NCI-H510A treated with DMSO at 0.1 percent for 48 hours (cell line): ENCODE results near the gene BBC3.
A peak's percentile ranks its signal among the peaks of the same experiment; 100 is the strongest.
"Not testable (repeated sequence)": the region's sequence is repeated elsewhere in the genome, so short reads cannot be mapped to it uniquely, and the experiment has no call there.

ENCODE experiments used
- DNase-seq: peaks from one replicate; lab custom pipeline; 2025; lab: John Stamatoyannopoulos, UW

Gene BBC3, protein sequence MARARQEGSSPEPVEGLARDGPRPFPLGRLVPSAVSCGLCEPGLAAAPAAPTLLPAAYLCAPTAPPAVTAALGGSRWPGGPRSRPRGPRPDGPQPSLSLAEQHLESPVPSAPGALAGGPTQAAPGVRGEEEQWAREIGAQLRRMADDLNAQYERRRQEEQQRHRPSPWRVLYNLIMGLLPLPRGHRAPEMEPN

DNA sequence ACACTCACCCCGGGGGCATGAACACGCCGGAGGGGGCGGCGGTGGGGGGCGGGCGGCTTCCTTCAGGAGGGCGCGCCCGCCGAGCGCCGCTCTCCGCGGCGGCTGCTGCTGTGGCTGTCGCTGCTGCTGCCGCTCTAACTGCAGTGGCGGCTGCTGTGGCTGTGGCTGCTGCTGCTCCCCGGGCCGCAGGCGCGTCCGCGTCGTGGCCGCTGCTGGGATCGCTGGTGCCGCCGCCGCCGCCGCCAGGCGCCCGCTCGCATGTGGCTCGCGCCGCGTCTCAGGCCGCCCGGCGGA is at the start of gene BBC3:
BBC3 (minus strand) TSS at position 279 of the 294 bp plus-strand sequence. CDS start 2,768 bp downstream, outside the sequence.
- DNase-seq: no peak

DNA sequence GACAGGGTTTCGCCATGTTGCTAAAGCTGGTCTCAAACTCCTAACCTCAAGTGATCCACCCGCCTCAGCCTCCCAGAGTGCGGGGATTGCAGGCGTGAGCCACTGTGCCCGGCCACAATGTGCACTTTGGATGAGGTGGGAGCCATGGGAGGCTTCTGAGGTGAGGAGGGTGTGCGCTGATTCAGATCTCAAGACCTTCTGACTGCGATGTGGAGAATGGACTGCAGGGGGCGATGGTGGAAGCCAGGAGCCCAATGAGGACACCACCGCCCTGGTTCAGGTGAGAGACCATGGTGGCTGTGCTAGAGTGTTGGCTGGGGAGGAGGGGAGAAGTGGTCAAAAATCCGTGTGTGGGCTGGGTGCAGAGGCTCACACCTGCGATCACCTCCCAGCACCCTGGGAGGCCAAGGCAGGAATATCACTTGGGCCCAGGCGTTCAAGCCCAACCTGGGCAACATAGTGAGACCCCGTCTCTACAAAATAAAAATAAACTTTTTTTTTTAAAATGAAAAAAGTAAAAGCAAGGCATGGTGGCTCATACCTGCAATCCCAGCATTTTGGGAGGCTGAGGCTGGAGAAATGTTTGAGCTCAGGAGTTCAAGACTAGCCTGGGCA is 49.3 kb upstream of the BBC3 start:
- DNase-seq: no peak

DNA sequence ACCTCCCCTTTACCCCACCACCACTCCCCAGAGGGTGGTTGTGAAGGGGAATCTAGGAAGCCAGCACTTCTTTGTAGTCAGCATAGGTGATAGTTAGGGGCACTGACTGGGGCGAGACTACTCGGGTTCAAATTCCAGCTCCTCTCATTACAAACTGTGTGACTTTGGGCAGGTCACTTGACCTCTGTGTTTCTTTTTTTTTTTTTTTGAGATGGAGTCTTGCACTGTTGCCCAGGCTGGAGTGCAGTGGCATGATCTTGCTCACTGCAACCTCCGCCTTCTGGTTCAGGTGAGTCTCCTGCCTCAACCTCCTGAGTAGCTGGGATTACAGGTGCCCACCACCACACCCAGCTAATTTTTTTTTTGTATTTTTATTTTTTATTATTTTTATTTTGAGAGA is 45.5 kb upstream of the BBC3 start:
- not testable (repeated sequence) for DNase-seq

DNA sequence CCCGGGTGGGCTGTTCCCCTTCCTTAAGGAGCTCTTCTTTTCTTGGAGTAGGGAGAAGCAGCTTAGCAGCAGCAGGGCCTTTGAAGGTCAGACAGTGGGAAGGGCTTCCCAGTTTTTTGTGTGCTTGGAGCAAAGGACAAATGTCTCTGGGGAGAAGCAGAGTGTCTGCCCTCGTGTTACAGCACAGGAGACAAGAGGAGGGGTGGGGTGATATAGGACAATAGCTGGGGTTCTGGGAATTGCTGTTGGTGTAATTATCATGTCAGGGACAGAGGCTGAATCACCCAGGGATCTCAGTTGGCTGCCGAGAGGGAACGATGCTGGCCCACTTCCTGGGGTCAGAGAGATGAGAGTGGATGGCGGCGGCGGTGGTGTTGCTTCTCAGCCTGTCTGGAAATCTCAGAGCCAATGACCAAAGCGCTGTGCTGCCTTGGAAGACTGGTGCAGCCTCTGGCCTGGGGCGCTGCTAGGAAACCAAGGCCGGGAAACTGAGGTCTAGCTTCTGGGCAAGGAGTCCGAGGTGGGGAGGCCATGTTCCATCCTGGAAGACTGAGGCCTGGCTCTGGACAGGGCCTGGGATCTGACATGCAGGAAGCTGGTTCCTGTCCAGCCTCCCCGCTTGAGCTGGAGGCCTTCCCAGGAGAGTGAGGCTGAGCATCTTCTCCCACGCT is 44.9 kb upstream of the BBC3 start:
- DNase-seq: no peak

DNA sequence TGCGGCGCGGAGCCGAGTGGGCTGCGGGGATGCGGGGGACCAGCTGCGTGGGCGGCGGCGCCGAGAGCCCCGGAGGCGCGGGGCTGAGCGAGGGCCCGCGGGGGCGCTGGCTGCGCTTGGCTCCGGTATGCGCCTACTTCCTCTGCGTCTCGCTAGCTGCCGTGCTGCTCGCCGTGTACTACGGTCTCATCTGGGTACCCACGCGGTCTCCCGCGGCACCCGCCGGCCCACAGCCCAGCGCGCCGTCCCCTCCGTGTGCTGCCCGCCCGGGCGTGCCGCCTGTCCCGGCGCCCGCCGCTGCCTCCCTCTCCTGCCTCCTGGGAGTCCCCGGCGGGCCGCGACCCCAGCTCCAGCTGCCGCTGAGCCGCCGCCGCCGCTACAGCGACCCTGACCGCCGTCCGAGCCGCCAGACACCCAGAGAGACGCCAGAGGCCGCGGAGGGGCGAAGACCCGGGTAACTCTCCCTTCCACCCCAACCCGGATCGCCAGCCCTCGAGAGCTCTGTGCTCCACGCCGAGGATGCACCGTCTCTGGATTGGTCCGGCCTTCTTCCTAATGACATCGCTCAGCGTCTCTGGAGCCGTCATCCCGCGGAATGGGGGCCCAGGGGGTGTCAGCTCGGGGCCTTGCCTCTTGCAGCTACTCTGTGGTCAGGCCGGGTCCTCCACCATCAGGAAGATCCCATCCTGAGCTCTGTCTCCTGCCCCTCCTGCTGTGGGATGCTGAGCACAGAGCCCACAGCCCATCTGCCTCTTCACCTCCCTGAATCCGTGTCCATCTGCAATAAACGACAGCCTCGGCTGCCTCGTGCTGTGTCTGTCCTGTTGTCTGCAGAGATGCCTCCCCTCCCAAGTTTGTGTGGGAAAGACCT is 44.1 kb upstream of the BBC3 start:
- DNase-seq: no peak

DNA sequence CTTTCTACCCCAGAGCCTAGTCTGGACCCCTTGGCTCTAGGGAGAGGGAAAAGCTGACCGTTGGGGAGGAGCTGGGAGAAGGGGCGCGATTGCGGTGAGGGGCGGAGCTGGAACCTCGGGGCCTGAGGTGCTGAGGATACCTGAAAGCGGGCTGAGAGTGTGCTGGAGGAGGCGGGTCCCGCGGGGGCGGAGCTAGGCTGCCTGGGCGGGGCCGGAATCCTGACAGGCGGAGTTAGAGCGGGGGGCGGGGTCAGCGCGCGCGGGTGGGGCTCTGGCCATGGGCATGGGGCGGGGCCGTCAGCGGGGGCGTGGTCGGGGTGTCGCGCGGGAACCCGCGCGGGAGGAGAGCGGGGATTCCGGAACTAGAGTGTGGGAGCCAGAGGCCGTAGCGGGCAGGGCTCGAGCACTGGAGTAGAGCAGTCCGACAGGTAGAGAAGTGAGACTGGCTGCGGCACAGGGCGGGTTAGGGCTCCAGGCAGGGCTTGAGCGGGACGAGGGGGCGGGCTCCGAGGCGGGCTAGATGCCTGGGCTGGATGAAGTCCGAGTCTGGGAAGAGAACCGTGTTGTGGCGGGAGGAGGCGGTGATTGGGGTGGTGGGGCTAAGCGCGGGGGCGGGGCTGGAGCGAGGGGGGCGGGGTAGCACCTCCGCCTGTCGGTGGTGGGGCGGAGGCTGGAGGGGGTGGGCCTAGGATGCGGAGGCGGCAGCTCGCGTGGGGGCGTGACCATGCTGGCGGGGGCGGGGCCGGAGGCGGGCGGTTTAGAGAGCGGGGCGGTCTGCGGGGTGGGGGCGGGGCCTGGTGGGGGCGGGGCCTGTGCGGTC is 43.3 kb upstream of the BBC3 start, which contains the start of gene INAFM1:
INAFM1 (plus strand) TSS at position 815 of the 820 bp plus-strand sequence. CDS start 35 bp downstream, outside the sequence.
- DNase-seq: peak; percentile 49

DNA sequence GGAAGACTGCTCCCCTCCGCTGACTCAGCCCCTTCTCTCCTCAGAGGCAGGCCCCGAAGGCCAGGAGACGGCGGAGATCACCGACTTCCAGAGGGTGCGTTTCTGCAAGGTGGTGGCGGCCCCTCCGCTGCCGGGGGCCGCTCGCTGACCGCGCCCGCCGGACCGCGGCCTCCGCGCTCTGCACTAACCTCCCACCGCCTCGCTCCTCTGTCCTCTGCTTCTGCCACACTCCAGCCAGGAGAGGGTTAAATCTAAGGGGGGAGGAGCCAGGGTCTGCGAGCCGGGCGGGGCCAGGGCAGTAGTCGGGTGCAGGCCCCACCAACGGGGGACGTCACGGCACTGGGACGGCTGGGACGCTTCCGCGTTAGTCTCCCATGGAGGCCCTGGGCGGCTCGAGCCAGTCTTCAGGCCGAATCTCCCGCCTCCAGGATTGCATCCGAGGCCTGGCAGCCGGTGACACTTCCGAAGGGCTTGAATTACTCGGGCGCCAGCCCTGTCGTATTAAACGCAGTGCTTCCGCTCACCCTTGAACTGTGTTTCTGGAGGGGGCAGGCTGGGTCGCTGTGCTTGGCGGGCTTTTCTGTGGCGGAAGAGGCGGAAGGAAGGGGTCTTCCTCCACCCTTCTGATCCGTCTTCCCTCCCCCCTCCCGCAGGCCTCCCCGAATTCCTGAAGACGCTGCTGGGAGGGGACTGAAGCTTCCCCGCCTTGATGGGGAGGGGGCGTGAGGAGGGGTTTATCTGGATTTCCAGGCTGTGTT is 42.5 kb upstream of the BBC3 start:
- DNase-seq: peak; percentile 79

DNA sequence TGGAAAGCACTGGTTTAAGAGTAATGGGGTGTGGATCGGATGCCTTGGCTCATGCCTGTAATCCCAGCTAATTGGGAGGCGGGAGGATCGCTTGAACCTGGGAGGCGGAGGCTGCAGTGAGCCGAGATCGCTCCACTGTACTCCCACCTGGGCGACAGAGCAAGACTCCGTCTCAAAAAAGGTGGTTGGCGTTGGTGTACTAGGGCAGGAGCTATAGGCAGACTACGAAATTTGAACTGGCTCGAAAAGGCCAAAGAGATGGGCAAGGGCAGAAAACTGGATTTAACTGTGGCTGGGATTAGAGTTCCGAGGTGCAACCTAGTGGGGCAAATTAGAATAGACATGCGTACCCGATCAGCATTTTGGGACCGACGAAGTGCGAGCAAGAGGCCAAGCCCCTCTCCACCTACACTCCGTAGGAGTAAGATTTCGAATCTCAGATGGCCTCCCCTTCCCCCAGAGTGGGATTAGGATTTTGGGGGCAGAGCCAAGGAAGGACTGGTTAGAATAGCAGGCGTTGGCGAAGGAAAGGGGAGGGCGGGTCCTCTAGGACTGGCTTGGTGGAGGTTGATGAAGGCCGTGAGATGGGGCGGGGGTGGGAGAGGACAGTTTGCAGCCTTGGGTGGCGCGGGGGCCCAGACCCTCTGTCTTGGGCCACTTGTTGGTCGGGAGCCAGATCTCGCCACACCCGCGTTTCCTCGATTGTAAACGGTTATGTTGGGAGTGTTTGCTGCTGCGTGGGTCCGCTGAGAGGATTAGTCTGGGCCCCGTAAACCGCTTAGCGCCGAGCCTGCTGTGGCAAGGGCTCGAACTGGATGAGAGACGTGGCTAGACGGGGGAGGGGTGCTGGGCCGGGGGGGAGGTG is 41.7 kb upstream of the BBC3 start:
- DNase-seq: no peak

DNA sequence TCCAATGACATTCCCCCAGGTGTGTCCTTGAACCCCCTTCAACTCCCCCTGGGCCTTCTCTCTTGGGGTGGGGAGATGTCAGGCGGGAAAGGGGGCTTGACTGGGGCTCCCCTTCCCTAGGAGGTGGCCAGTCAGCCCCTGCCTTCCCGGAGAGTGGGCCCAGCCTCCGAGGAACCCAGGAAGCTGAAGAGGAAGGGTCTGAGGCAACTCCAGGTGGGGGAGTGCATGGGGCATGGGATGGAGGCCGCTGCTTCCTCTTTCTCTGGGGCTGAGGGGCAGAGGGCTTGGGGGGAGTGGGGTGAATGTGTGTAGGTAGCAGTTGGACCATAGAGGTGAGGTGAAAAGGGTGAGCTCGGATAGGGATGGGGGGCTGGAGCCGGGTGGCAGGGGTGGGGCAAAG is 41.0 kb upstream of the BBC3 start:
- DNase-seq: no peak

DNA sequence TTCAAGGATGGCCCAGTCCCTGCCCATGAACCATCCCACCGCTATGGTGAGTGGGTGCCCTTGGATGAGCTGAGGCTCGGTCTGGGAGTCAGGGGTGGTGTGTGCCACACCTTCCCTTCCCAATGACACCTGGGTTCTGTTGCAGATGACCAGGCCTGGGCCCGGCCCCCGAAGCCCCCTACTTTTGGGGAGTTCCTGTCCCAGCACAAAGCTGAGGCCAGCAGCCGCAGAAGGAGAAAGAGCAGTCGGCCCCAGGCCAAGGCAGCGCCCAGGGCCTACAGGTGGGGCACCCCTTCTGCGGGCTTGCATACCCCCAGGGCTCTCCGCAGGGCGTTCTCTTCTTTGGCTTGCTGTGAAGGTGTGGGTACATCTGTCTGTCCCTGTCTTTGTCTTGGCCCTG is 39.4 kb upstream of the BBC3 start:
- DNase-seq: no peak

DNA sequence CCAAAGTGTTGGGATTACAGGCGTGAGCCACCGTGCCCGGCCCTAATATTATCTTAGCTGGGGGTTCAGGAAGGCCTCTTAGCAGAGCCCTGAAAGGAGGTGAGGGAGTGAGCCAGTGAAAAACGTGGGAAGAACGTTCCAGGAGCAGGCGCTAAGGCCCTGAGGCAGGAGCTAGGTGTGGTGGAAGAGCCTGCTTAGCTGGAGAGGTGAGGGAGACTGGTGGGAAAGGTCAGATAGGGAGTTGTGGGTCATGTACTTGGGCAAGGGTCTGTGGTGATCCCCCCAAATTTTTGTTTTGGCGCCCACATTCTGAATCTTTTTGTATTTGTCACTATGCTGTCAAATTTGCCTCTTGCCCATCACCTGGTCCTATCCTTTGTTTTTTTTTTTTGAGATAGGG is 38.6 kb upstream of the BBC3 start:
- no peak for DNase-seq

DNA sequence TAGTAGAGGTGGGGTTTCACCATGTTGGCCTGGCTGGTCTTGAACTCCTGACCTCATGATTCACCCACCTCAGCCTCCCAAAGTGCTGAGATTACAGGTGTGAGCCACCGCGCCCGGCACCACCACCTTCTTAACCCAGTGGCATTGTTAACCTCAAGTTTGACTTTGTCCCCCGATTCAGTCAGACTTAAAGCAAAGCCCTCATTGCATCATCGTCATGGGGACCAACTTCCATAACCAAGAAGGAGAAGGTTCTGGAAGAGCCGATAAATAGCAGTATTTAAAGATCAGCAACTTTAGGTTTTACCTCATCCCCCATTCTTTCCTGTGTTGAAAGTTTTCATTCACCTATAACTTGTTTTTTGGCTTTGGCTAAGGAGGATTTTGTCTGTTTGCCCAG is 37.0 kb upstream of the BBC3 start:
- no peak for DNase-seq

DNA sequence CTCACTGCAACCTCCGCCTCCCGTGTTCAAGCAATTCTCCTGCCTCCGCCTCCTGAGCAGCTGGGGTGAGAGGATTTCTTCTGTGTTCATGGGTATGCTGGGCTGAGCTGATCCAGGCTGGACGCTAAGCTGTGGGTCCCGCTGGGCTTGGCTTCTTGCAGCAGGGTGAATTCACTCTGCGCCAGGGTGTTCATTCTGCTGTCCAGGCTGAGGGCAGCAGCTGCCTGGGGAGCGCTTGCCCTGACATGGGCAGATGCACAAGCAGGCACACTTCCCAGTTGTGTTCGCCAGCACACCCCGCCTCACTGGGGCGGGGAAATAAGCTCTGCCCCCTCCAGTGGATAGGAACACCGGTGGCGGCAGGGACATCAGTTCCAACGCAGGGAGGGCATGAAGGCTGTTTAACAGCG is 36.4 kb upstream of the BBC3 start:
- DNase-seq: no peak

DNA sequence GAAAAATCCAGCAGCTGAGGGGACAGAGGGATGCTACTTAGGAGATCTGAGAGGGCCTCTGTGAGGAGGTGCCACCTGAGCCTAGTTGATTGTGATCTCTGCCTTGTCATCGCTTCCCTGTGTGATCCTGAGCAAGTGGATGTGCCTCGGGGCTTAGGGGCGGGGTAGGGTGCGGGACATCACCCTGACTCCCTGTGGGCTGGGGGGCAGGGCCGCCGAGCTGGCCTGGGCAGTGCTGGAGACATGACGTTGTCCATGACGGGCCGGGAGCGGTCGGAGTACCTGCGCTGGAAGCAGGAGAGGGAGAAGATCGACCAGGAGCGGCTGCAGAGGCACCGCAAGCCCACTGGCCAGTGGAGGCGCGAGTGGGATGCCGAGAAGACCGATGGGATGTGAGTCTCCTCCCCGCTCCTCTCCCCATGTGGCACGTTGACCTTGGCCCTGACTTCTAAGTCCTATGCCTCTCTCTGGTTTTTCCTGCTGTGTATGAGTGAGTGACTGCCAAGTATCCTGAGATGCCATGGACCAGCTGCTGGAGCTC is 35.5 kb upstream of the BBC3 start:
- DNase-seq: no peak

DNA sequence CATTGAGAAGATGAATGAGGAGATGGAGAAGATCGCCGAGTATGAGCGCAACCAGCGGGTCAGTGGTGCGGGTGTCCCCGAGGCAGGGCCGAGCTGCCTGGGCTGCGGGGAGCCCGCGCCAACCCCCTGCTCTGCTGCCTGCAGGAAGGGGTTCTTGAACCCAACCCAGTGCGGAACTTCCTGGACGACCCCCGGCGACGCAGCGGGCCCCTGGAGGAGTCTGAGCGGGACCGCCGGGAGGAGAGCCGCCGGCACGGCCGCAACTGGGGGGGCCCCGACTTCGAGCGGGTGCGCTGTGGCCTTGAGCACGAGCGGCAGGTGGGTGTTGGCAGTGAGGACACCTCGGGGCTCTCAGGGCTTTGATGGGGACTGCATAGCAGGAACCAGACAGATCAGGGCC is 33.6 kb upstream of the BBC3 start:
- no peak for DNase-seq

DNA sequence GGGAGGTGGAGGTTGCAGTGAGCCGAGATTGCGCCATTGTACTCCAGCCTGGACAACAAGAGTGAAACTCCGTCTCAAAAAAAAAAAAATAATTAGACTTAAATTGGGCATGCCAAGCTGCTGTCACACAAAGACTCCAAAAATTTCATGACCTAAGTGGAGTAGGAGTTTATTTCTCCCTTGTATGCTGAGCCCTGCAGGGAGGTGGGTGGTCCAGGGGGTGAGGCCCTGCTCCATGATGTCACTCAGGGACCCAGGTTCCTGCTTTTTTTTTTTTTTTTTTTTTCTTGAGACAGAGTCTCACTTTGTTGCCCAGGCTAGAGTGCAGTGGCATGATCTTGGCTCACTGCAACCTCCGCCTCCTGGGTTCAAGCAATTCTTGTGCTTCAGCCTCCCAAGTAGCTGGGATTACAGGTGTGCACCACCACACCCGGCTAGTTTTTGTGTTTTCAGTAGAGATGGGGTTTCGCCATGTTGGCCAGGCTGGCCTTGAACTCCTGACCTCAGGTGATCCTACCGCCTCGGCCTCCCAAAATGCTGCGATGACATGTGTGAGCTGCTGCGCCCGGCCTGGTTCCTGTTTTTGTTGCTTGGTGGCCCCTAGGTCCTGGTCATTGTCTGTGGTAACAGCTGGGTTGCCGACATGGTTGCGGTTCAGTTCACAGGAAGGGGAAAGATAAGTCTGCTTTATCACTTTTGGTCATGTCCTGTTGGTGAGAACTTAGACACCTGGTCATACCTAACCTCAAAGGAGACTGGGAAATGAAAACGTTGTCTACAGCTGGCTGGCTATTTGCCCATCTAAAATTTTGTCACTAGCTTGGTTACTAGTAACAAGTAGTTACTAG is 31.2 kb upstream of the BBC3 start:
- not testable (repeated sequence) for DNase-seq

DNA sequence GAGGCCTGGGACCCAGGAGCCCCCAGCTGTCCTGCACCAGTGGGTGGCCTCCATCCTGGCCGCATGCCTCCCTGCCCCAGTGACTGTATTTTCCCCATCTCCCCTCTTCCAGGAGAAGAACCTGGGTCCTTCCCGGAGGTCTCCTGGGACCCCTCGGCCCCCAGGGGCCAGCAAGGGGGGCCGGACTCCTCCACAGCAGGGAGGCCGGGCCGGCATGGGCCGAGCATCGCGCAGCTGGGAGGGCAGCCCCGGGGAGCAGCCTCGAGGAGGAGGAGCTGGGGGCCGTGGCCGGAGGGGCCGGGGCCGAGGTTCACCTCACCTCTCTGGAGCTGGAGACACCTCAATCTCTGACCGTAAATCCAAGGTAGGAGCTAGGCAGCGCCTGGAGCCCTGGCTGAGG is 29.5 kb upstream of the BBC3 start:
- DNase-seq: no peak

DNA sequence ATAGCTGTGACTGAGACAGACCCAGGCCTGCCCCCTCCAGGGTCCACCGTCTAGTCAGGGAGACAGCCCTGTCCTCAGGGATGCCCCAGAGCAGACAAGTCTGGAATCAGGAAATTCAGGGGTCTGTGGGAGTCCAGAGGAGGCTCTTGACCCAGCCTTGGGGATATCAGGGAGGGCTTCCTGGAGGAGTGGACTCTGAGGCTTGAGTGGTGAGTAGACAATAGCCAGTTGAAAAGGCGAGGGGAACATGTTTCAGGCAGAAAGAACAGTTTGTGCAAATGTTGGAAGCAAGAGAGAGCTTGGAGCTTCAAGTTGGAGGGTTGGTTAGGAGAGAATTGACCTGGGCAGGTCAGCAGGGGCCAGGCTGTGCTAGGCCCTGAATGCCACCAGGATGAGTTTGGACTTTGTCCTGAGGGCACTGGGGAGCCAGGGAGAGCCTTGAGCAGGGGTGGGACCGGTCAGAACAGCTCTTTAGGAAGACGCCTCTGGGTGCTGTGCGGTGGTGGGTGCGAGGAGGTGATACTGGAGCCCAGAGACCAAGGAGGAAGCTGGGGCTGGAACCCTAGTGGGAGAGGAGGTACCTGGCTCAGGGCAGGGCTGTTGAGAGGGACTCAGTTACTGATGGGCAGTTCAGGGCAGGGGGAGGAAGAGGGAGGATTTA is 28.0 kb upstream of the BBC3 start:
- DNase-seq: no peak
